ENCODE measurements around the gene FLT1.

The FLT1 gene

GRCh38 chr13:28494778-28495537, at the start of gene FLT1:
Gene FLT1 (minus strand): TSS chr13:28495128. CDS start chr13:28494843, 285 bp downstream.
- no peak for DNase-seq (ENCODE audit: low read depth)

DNA sequence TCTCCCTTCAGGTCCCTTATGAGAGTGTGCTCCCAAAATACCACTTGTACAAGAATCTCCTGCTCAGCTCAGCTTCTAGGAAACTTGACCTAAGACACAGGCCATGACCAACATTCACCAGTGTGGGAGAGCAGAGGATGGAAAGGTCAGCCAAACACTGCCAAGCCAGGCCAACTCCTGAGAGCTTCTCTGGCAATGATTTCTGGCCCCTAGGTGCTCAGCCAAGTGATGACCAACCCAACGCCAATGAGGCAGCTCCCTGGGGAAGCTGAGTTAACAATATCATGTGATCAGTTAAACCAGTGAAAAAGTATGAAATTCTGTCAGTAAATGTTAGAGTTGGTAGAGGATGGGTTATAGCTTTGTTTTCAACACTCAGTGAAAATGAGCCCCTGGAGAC, 49.1 kb upstream of the FLT1 start:
- no peak for DNase-seq (ENCODE audit: low read depth)

- DNase-seq (ENCODE audit: low read depth) = no peak
Measured at GRCh38 chr13:28542804-28543203, 47.9 kb upstream of the FLT1 start.

- DNase-seq (ENCODE audit: low read depth) = no peak
Measured at GRCh38 chr13:28541966-28542365, 47.0 kb upstream of the FLT1 start.

GRCh38 chr13:28540612-28541011, 45.7 kb upstream of the FLT1 start:
- no peak for DNase-seq (ENCODE audit: low read depth)

GRCh38 chr13:28539625-28540286, 44.8 kb upstream of the FLT1 start:
- DNase-seq (ENCODE audit: low read depth) = no peak

DNA sequence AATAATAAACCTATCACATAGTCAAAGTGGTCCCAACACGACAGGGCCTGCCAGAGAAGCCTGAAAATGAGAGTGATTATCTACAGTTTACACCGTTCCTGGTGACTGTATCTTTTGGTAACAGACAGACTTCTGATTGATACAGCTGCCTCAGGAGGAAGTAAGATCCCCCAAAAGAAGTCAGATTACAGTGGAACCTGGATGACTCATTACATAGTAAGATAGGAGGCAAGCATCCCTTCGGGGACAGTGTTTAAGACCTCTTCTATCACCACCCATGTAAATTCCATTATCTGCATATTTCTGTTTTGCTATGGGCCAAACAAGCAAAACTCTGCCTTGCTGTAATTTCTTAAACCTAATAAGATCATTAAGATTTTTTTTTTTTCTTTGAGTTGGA, 44.0 kb upstream of the FLT1 start:
- no peak for DNase-seq (ENCODE audit: low read depth)

DNA sequence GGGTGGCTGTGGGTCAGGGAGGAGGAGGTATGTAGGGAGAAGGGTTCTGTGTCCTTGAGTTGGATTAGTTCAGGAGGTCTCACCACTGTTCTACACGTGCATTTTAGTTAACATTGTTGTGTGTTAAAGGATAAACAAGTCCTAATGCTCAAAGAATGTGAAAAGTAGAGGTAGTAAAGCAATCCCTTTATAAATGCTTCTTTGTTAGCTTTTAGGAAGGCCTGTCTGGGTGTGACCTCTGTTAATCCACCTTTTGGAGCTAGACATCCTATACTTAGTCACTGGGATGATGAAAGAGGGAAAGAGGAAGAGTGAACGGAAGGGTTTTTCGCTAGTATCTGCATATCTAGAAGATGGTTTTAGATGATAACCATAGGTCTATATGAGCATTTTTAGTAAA, 42.2 kb upstream of the FLT1 start:
- DNase-seq (ENCODE audit: low read depth) = no peak

DNA sequence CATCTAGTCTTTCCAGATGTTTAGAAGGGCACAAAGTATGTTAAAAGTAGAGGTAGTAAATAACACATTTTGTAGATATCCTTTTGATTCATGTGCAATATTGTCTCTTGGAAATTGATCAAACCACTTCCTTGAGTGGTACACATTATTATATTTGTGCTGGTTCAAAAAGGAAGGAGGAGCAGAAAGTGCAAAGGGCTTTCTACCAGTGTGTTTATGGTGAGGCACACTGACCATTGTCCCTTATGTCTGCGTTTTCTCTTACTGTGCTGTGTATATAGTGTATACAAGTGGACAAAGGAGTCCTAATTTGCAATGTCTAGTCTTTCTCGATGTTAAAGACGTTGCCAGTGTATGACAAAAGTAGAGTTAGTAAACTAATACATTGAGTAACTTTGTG, 41.4 kb upstream of the FLT1 start:
- no peak for DNase-seq (ENCODE audit: low read depth)

DNA sequence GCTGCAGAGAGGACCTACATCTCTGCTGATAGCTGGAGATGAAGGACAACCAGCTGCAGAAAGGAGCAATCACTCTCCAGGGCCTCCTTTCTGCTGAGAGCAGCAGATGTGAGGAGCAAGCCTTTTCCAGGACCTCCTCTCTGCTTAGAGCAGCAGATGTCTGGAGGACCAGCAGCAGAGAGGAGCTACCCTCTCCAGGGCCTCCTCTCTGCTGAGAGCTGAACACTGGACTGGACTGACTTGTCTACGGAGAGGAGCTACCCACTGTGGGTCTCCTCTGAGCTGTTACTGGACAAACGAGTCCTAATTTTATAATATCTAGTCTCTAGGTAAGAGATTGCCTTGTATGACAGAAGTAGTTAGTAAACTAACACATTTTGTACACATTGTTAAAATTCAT, 40.8 kb upstream of the FLT1 start:
- no peak for DNase-seq (ENCODE audit: low read depth)

DNA sequence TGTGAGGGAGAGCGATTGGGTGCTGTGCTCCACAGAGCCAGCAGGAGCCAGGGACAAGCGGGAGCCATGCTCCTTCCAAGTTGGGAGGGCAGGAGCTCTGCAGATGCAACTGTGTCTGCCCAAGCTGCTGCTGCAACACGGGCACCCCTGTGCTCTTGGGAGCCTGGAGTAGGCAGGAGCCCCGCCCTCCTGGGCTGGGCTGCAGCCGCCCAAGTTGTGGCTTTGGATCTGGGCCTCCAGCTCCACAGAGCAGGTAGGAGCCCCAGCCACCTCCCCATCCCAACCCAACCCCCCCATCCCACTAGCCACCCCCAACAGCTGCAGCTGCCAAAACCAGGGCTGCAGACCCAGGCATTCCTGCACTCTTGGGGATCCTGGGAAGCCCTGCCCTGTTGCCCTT, 39.9 kb upstream of the FLT1 start:
- no peak for DNase-seq (ENCODE audit: low read depth)

DNA sequence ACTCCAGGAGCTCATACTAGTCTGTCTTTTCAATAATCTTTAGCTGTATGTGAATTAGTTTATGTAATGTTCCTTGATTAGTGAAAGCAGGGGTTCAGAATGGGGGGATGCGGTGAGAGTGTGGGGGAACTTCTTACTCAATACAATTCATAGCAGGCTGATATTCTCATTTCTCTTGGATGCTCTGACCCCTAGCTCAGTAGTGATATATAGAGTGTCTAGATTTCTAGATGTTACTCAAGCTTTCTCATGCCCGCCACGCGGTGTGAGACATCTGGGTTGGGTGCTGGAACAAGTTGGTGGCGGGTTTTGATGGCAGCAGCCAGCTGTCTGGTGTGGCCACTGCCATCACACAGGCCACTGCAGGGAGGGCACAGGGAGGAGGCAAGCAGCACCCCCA, 39.3 kb upstream of the FLT1 start:
- no peak for DNase-seq (ENCODE audit: low read depth)

GRCh38 chr13:28533441-28534166, 38.7 kb upstream of the FLT1 start:
- DNase-seq (ENCODE audit: low read depth) = no peak

- no peak for DNase-seq (ENCODE audit: low read depth)
Measured at GRCh38 chr13:28533125-28533436, 38.2 kb upstream of the FLT1 start.

DNA sequence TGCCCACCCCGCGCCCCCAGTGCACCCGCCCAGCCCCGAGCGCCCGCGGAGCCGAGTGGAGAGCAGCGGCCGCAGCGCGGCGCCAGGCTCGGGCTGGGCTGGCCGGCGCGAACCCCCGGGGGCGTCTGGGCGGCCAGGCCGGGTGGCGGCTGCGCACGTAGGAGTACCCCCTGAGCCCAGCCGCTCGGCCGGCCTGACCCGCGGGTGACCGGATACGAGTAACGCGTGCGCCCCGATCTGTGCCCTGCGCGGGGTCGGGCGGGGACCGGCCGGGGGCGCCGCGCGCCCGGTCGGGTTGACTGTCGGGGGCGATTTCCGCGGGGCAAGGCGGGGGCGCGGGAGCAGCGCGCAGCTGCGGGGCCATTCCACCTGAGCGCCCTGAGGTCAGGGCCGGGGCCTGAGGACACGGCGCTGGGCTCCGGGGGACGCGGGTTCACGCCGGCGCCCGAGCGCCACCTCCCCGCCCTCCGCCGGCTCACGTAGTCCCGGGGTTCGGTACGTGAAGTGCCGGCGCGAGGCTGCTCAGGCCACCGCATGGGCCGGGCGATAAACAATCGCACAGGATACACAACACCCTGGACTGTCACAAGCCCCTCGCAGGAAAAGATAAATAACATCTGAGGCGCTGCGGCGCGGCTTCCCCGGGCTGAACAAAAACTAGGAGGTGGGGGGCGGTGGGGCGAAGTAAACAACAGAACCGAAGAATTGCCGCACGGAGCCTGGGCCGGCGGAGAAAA, 37.6 kb upstream of the FLT1 start:
- DNase-seq (ENCODE audit: low read depth) = no peak

- DNase-seq (ENCODE audit: low read depth) = no peak
Measured at GRCh38 chr13:28531845-28532387, 37.0 kb upstream of the FLT1 start.

GRCh38 chr13:28531077-28531844, 36.3 kb upstream of the FLT1 start:
- no peak for DNase-seq (ENCODE audit: low read depth)

DNA sequence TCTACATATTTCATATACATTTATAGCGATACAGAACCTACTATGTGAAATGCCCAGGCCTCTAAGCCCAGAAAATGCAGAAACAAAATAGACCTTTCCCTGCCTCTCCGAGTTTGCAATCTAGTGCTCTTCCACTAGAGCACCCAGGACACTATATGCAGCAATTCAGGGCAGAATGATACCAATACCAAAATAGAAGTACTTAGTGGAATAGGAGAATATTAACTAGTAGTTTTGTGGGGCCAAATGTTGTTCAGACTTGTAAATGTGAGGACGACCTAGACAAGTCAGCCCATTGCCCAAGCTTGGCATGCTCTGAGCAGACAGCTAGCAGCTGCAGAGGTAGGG, 35.8 kb upstream of the FLT1 start:
- DNase-seq (ENCODE audit: low read depth) = no peak

DNA sequence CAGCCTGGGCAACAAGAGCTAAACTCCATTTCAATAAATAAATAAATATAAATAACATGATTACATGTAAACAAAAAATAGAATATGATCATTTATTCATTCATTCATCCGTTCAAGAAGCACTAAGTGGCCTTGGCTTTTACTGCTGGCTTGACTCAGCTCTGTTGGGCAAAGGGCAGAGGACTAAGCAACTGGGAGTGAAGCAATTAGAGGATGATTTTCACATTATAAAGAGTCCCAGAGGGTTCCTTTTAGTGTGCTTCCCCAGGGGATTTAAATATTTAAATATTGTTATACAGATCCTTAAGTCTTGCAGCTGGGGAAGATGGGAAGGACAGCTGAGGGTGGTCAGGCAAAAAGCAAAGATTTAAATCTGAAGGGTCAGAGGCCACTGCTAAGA, 34.9 kb upstream of the FLT1 start:
- no peak for DNase-seq (ENCODE audit: low read depth)

GRCh38 chr13:28528848-28529247, 33.9 kb upstream of the FLT1 start:
- no peak for DNase-seq (ENCODE audit: low read depth)

GRCh38 chr13:28528388-28528787, 33.5 kb upstream of the FLT1 start:
- no peak for DNase-seq (ENCODE audit: low read depth)

DNA sequence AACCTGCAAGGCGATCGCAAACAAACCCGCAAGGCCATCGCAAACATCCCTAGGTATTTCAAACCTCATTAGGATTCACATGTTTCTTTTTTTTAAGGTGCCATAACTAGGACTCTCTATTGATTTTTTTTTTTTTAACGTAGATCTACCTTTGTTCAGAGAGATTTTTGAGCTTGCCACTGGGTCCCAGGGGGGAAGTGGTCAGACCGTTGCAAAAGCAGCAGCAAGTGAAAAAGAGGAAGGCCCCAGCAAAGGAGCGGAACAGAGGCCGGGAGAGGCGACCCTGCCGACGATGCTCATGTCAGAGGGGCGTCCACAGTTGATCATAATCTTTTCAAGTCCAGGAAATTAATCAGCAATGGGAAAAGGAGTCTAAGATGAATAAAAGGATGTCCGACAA, 32.7 kb upstream of the FLT1 start:
- no peak for DNase-seq (ENCODE audit: low read depth)

Data from stimulated activated CD8-positive, alpha-beta memory T cell treated with anti-CD3 and anti-CD28 coated beads, Interleukin-15, amount 100 ng/mL, for 1 hour (primary cell).